ENCODE measurements around the gene BCL11B.

- TF ChIP-seq CTCF (IDR thresholded peaks at IDR 0.05; ENCODE audit: low read length) (no peak), EZH2 (IDR thresholded peaks at IDR 0.05; ENCODE audit: borderline replicate concordance, low read length) (no peak)
Measured at GRCh38 chr14:99233222-99234035, 38.6 kb downstream of the BCL11B start.
